Measurements from ENCODE around the gene HMGCS2.
A peak's percentile ranks its signal among the peaks of the same experiment; 100 is the strongest.

Gene HMGCS2

GRCh38 chr1:119768778-119769177, at the start of gene HMGCS2:
HMGCS2 (minus strand) TSS chr1:119768905; CDS start chr1:119768844, 61 bp downstream.
- Histone ChIP-seq H3K4me1 (ENCODE audit: control insufficient read depth, insufficient read depth, low read length) (peaks cover 28% of the 10 kb centered on the region), H3K9ac (ENCODE audit: low read length) (no peak within 1 kb of the TSS), H3K27me3 (replicated peaks; ENCODE audit: control insufficient read depth, insufficient read depth, low read length) (peaks cover 22% of the 10 kb centered on the region), H3K36me3 (ENCODE audit: control insufficient read depth, insufficient read depth, low read length, severe bottlenecking) (no peaks in the 10 kb centered on the region), H3K4me3 (ENCODE audit: low read length) (no peak within 1 kb of the TSS), H3K9me3 (ENCODE audit: control insufficient read depth, low read length) (peaks cover 10% of the 10 kb centered on the region)
- no peak for DNase-seq (ENCODE audit: low read depth)

DNA sequence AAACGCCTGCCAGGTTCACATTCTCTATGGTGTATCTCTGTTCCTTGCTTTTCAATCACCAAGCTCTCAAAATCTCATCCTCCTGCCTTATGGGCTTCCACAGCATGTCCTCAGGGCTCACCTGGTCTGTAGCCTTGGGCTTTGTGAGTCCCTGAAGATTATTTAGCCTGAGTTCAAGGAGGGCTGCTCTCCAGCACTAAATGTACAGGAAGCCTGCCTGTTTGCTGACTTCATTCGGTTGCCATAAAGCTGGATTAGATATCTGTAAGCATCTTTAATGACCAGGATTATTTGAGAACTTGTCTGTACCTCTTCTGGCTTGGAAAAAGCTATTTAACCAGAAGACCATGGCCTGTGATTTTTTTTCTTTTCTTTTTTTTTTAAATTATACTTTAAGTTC, 49.5 kb upstream of the HMGCS2 start:
- DNase-seq (ENCODE audit: low read depth): no peak
- no peak overlapping the region for H3K4me3 ChIP-seq (ENCODE audit: low read length)
- H3K9ac ChIP-seq (ENCODE audit: low read length): no peak overlapping the region
- no peaks in the 10 kb centered on the region for H3K9me3 ChIP-seq (ENCODE audit: control insufficient read depth, low read length)
- peaks cover 12% of the 10 kb centered on the region for H3K27me3 ChIP-seq (replicated peaks; ENCODE audit: control insufficient read depth, insufficient read depth, low read length)
- H3K4me1 ChIP-seq (ENCODE audit: control insufficient read depth, insufficient read depth, low read length): no peaks in the 10 kb centered on the region
- H3K36me3 ChIP-seq (ENCODE audit: control insufficient read depth, insufficient read depth, low read length, severe bottlenecking): no peaks in the 10 kb centered on the region

- no peak overlapping the region for H3K4me3 ChIP-seq (ENCODE audit: low read length)
- no peak for DNase-seq (ENCODE audit: low read depth)
- no peaks in the 10 kb centered on the region for H3K27me3 ChIP-seq (replicated peaks; ENCODE audit: control insufficient read depth, insufficient read depth, low read length)
- H3K4me1 ChIP-seq (ENCODE audit: control insufficient read depth, insufficient read depth, low read length): no peaks in the 10 kb centered on the region
- H3K36me3 ChIP-seq (ENCODE audit: control insufficient read depth, insufficient read depth, low read length, severe bottlenecking): no peaks in the 10 kb centered on the region
- H3K9me3 ChIP-seq (ENCODE audit: control insufficient read depth, low read length): no peaks in the 10 kb centered on the region
- H3K9ac ChIP-seq (ENCODE audit: low read length): no peak overlapping the region
Observed at GRCh38 chr1:119816407-119816806, 47.7 kb upstream of the HMGCS2 start.

GRCh38 chr1:119815928-119816327, 47.2 kb upstream of the HMGCS2 start:
- no peak overlapping the region for H3K9ac ChIP-seq (ENCODE audit: low read length)
- no peaks in the 10 kb centered on the region for H3K27me3 ChIP-seq (replicated peaks; ENCODE audit: control insufficient read depth, insufficient read depth, low read length)
- H3K9me3 ChIP-seq (ENCODE audit: control insufficient read depth, low read length): no peaks in the 10 kb centered on the region
- DNase-seq (ENCODE audit: low read depth): no peak
- no peaks in the 10 kb centered on the region for H3K4me1 ChIP-seq (ENCODE audit: control insufficient read depth, insufficient read depth, low read length)
- H3K4me3 ChIP-seq (ENCODE audit: low read length): no peak overlapping the region
- no peaks in the 10 kb centered on the region for H3K36me3 ChIP-seq (ENCODE audit: control insufficient read depth, insufficient read depth, low read length, severe bottlenecking)

- DNase-seq (ENCODE audit: low read depth): no peak
Observed at GRCh38 chr1:119815361-119815760, 46.7 kb upstream of the HMGCS2 start.

DNA sequence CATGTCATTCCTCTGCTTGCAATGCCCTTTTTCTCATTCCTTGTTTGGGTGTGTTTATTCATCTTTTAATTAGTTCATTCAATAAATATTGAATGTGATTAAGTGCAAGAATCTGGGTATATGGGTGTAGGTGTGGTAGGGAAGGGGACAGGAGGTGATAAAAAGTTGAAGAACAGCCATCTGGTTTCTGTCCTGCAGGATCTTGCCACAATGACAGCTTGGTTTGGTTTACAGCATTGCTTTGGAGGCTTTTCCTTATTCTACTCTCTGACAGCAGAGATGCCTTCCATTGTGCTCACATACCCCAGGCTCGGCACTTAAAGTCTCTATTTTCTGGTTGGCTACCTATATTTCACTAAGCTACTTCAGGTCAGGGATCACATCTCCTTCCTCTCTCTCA, 45.6 kb upstream of the HMGCS2 start:
- no peak overlapping the region for H3K4me3 ChIP-seq (ENCODE audit: low read length)
- no peaks in the 10 kb centered on the region for H3K9me3 ChIP-seq (ENCODE audit: control insufficient read depth, low read length)
- H3K27me3 ChIP-seq (replicated peaks; ENCODE audit: control insufficient read depth, insufficient read depth, low read length): no peaks in the 10 kb centered on the region
- no peak overlapping the region for H3K9ac ChIP-seq (ENCODE audit: low read length)
- no peak for DNase-seq (ENCODE audit: low read depth)
- H3K4me1 ChIP-seq (ENCODE audit: control insufficient read depth, insufficient read depth, low read length): no peaks in the 10 kb centered on the region
- H3K36me3 ChIP-seq (ENCODE audit: control insufficient read depth, insufficient read depth, low read length, severe bottlenecking): no peaks in the 10 kb centered on the region

More at GRCh38 chr1:119815361-119815760, 46.7 kb upstream of the HMGCS2 start:
- Histone ChIP-seq H3K4me1 (ENCODE audit: control insufficient read depth, insufficient read depth, low read length) (no peaks in the 10 kb centered on the region), H3K9ac (ENCODE audit: low read length) (no peak overlapping the region), H3K27me3 (replicated peaks; ENCODE audit: control insufficient read depth, insufficient read depth, low read length) (no peaks in the 10 kb centered on the region), H3K4me3 (ENCODE audit: low read length) (no peak overlapping the region), H3K36me3 (ENCODE audit: control insufficient read depth, insufficient read depth, low read length, severe bottlenecking) (no peaks in the 10 kb centered on the region), H3K9me3 (ENCODE audit: control insufficient read depth, low read length) (no peaks in the 10 kb centered on the region)

DNA sequence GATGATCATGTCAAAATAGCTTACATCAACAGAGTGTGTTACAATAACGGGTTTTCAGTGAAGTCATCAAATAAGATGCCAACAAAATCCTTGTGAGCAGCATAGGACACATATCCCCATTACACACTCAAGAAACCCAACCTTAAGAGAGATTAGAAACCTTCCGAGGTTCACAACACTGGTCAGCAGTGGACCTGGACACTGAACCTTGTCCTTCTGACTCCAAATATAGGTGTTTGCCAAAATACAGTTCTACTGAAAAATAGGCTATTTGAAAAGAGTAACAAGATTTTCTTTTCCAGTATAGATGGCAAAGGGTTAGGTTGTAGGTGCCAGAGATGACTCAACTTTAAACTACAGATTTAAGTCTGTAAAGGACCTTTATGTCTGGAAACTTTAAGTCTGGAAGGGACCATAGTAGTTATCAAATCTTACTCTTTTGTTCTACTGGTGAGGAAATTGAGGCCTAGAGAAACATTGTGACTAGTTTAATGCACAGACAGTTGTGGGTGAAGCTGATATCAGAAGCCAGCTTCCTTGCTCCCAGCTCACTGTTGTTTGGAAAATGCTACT, 43.4 kb upstream of the HMGCS2 start:
- H3K4me1 ChIP-seq (ENCODE audit: control insufficient read depth, insufficient read depth, low read length): no peaks in the 10 kb centered on the region
- H3K36me3 ChIP-seq (ENCODE audit: control insufficient read depth, insufficient read depth, low read length, severe bottlenecking): no peaks in the 10 kb centered on the region
- no peak overlapping the region for H3K4me3 ChIP-seq (ENCODE audit: low read length)
- no peak overlapping the region for H3K9ac ChIP-seq (ENCODE audit: low read length)
- peaks cover 12% of the 10 kb centered on the region for H3K27me3 ChIP-seq (replicated peaks; ENCODE audit: control insufficient read depth, insufficient read depth, low read length)
- no peak for DNase-seq (ENCODE audit: low read depth)
- no peaks in the 10 kb centered on the region for H3K9me3 ChIP-seq (ENCODE audit: control insufficient read depth, low read length)

- no peak for DNase-seq (ENCODE audit: low read depth)
- Histone ChIP-seq H3K36me3 (ENCODE audit: control insufficient read depth, insufficient read depth, low read length, severe bottlenecking) (no peaks in the 10 kb centered on the region), H3K9me3 (ENCODE audit: control insufficient read depth, low read length) (no peaks in the 10 kb centered on the region), H3K4me1 (ENCODE audit: control insufficient read depth, insufficient read depth, low read length) (no peaks in the 10 kb centered on the region), H3K4me3 (ENCODE audit: low read length) (no peak within 1 kb of the TSS), H3K27me3 (replicated peaks; ENCODE audit: control insufficient read depth, insufficient read depth, low read length) (peaks cover 18% of the 10 kb centered on the region), H3K9ac (ENCODE audit: low read length) (no peak within 1 kb of the TSS)
Observed at GRCh38 chr1:119811387-119811786, 42.7 kb upstream of the HMGCS2 start, which contains the start of gene REG4. REG4 (minus strand) TSS chr1:119811460; CDS start chr1:119808769, 2,691 bp downstream.

DNA sequence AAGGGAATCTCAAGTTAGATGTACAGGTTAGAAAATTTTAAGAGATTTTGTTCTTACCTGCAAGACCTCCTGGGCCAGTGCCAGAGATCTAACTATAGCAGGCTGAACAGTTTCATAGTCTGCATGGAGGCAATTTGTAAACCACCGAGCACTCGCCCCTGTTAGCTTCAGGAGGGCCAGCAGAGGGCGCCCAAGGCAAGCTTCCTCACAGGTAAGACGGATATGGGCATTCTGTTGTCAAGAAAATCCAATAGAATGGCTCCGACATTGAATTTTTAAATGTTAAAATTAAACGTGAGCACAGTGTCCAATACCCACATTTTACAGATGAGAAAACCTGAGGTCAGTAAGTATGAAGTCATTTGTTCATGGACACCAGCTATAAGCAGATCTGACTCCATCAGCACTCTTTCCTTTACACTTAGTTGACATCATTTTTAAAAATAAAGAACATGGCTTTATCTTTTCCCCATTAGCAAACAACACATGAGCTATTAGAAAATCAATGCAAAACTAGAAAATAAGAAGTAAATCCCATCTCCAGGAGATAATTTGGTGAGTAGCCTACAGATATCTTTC, 40.4 kb upstream of the HMGCS2 start:
- H3K36me3 ChIP-seq (ENCODE audit: control insufficient read depth, insufficient read depth, low read length, severe bottlenecking): no peaks in the 10 kb centered on the region
- H3K4me1 ChIP-seq (ENCODE audit: control insufficient read depth, insufficient read depth, low read length): no peaks in the 10 kb centered on the region
- DNase-seq (ENCODE audit: low read depth): peak; percentile 84
- H3K27me3 ChIP-seq (replicated peaks; ENCODE audit: control insufficient read depth, insufficient read depth, low read length): peaks cover 22% of the 10 kb centered on the region
- no peak overlapping the region for H3K4me3 ChIP-seq (ENCODE audit: low read length)
- no peaks in the 10 kb centered on the region for H3K9me3 ChIP-seq (ENCODE audit: control insufficient read depth, low read length)
- H3K9ac ChIP-seq (ENCODE audit: low read length): no peak overlapping the region

GRCh38 chr1:119808491-119808890, 39.8 kb upstream of the HMGCS2 start:
- Histone ChIP-seq H3K9ac (ENCODE audit: low read length) (no peak overlapping the region), H3K9me3 (ENCODE audit: control insufficient read depth, low read length) (no peaks in the 10 kb centered on the region), H3K4me1 (ENCODE audit: control insufficient read depth, insufficient read depth, low read length) (no peaks in the 10 kb centered on the region), H3K4me3 (ENCODE audit: low read length) (no peak overlapping the region), H3K27me3 (replicated peaks; ENCODE audit: control insufficient read depth, insufficient read depth, low read length) (peaks cover 22% of the 10 kb centered on the region), H3K36me3 (ENCODE audit: control insufficient read depth, insufficient read depth, low read length, severe bottlenecking) (no peaks in the 10 kb centered on the region)
- no peak for DNase-seq (ENCODE audit: low read depth)

DNA sequence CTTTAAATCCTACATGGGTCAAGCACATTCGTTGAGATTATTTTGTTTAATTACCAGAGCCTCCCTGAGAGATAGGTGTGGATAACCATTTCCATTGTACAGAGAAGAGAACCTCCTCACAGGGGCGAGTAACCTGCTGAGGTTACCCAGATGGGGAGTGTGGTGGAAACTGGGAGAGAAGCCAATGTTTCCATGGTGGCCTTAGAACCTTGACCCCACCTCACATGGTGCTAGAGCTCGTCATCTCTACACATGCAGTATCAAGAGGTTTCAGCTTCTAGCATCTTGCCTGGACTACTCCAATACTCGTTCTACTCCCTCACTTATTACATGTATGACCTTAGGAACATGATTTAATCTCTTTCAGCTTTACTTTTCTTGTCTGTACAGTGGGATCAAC, 37.8 kb upstream of the HMGCS2 start:
- no peak overlapping the region for H3K9ac ChIP-seq (ENCODE audit: low read length)
- peaks cover 28% of the 10 kb centered on the region for H3K27me3 ChIP-seq (replicated peaks; ENCODE audit: control insufficient read depth, insufficient read depth, low read length)
- no peak for DNase-seq (ENCODE audit: low read depth)
- no peaks in the 10 kb centered on the region for H3K9me3 ChIP-seq (ENCODE audit: control insufficient read depth, low read length)
- no peaks in the 10 kb centered on the region for H3K4me1 ChIP-seq (ENCODE audit: control insufficient read depth, insufficient read depth, low read length)
- no peak overlapping the region for H3K4me3 ChIP-seq (ENCODE audit: low read length)
- H3K36me3 ChIP-seq (ENCODE audit: control insufficient read depth, insufficient read depth, low read length, severe bottlenecking): no peaks in the 10 kb centered on the region

DNA sequence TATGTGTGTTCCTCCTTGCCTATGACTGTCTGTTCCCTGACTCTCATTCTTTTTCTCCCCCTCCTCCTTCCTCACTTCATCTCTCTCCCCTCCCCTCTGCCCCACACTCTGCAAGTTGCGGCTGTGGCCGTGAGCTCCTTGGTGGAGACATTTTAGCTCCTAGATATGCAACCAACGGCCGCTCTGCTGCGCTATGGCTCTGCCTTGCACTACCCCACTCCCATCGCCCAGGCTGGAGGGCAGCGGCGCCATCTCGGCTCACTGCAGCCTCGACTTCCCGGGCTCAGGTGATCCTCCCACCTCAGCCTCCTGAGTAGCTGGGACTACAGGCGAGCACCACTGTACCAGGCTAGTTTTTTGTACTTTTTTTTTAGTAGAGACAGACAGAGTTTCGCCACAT, 37.0 kb upstream of the HMGCS2 start:
- Histone ChIP-seq H3K36me3 (ENCODE audit: control insufficient read depth, insufficient read depth, low read length, severe bottlenecking) (no peaks in the 10 kb centered on the region), H3K9me3 (ENCODE audit: control insufficient read depth, low read length) (no peaks in the 10 kb centered on the region), H3K9ac (ENCODE audit: low read length) (no peak overlapping the region), H3K4me1 (ENCODE audit: control insufficient read depth, insufficient read depth, low read length) (no peaks in the 10 kb centered on the region), H3K4me3 (ENCODE audit: low read length) (no peak overlapping the region), H3K27me3 (replicated peaks; ENCODE audit: control insufficient read depth, insufficient read depth, low read length) (peaks cover 28% of the 10 kb centered on the region)
- no peak for DNase-seq (ENCODE audit: low read depth)

Measured in adipocyte (in vitro differentiated cells).